HL-60 (cell line): ENCODE data around the gene RTN4RL2.

Source experiments
- GABPA ChIP-seq: IDR thresholded peaks from 2 replicates; pipeline ENCODE4 v1.6.1; 2012; ENCODE audit warnings: low read depth
- POLR2AphosphoS5 ChIP-seq: IDR thresholded peaks from 2 replicates; pipeline ENCODE4 v1.6.1; 2012; ENCODE audit warnings: low read depth
- SPI1 ChIP-seq: IDR thresholded peaks from 2 replicates; pipeline ENCODE4 v1.6.1; 2012; ENCODE audit warnings: low read depth, mild to moderate bottlenecking, borderline replicate concordance
- TF ChIP-seq, protein P1 (sequence below): IDR thresholded peaks from one replicate; pipeline ENCODE4 v1.5.1; 2011; ENCODE audit warnings: low read length, control low read depth, inconsistent platforms; ENCODE audit not compliant: insufficient read depth
- TF ChIP-seq, protein P2 (sequence below): IDR thresholded peaks from 2 replicates; pipeline ENCODE4 v1.6.1; 2012; ENCODE audit warnings: low read depth; ENCODE audit not compliant: insufficient replicate concordance

DNA sequence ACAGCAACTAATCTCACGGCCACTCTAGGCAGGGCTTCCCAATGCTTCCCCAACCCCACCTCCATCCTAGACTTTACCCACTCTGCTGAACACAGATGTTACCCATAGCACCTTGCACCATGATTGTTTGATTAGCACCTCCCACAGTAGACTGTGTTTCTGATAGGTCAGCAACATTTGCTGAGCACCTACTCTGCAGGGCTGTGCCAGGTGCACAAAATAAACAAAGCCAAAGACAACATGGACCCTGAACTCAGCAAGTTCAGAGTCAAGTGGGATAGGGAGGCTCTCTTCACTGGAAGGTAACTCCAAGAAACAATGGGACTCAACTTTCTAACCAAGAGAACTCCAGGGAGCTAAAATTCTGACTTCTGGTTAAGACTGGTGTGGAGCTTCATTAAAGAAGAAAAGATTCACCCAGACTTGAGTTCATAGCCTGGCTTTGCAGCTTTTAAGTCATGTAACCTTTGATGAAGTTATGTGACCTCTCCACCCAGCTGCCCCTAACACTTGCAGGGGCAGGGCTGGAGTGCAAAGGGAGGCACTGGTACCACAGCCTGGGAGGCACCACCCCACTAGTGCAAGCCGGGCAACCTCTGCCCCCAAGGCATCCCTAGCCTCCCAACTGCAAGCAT is 6.7 kb upstream of the RTN4RL2 start:
- no peak for TF ChIP-seq POLR2AphosphoS5
- TF ChIP-seq, protein P1, sequence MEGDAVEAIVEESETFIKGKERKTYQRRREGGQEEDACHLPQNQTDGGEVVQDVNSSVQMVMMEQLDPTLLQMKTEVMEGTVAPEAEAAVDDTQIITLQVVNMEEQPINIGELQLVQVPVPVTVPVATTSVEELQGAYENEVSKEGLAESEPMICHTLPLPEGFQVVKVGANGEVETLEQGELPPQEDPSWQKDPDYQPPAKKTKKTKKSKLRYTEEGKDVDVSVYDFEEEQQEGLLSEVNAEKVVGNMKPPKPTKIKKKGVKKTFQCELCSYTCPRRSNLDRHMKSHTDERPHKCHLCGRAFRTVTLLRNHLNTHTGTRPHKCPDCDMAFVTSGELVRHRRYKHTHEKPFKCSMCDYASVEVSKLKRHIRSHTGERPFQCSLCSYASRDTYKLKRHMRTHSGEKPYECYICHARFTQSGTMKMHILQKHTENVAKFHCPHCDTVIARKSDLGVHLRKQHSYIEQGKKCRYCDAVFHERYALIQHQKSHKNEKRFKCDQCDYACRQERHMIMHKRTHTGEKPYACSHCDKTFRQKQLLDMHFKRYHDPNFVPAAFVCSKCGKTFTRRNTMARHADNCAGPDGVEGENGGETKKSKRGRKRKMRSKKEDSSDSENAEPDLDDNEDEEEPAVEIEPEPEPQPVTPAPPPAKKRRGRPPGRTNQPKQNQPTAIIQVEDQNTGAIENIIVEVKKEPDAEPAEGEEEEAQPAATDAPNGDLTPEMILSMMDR = no peak
- TF ChIP-seq GABPA = no peak
- TF ChIP-seq, protein P2, sequence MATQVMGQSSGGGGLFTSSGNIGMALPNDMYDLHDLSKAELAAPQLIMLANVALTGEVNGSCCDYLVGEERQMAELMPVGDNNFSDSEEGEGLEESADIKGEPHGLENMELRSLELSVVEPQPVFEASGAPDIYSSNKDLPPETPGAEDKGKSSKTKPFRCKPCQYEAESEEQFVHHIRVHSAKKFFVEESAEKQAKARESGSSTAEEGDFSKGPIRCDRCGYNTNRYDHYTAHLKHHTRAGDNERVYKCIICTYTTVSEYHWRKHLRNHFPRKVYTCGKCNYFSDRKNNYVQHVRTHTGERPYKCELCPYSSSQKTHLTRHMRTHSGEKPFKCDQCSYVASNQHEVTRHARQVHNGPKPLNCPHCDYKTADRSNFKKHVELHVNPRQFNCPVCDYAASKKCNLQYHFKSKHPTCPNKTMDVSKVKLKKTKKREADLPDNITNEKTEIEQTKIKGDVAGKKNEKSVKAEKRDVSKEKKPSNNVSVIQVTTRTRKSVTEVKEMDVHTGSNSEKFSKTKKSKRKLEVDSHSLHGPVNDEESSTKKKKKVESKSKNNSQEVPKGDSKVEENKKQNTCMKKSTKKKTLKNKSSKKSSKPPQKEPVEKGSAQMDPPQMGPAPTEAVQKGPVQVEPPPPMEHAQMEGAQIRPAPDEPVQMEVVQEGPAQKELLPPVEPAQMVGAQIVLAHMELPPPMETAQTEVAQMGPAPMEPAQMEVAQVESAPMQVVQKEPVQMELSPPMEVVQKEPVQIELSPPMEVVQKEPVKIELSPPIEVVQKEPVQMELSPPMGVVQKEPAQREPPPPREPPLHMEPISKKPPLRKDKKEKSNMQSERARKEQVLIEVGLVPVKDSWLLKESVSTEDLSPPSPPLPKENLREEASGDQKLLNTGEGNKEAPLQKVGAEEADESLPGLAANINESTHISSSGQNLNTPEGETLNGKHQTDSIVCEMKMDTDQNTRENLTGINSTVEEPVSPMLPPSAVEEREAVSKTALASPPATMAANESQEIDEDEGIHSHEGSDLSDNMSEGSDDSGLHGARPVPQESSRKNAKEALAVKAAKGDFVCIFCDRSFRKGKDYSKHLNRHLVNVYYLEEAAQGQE = no peak
- no peak for TF ChIP-seq SPI1
